Coronary artery (tissue), 2 donors: Measurements from ENCODE around the gene CD52.

Experiments used
- DNase-seq: peaks from one replicate; pipeline ENCODE4 v3.0.0-alpha.2; 2017; ENCODE audit warnings: low spot score
- H3K27ac ChIP-seq, 2 donors: fragments of 200-600 bp; sonication (generic); one replicate each; pipeline ENCODE4 v1.5.1; 2016 to 2019
- H3K4me3 ChIP-seq: fragments of 200-600 bp; sonication (generic); 2 replicates; pipeline ENCODE4 v1.5.1; 2016; ENCODE audit warnings: mild to moderate bottlenecking, moderate library complexity
- TF ChIP-seq, protein P1 (sequence below): fragments of 200-600 bp; sonication (generic); IDR thresholded peaks from one replicate; pipeline ENCODE4 v1.5.1; 2019; ENCODE audit warnings: antibody characterized with exemption

CD52 gene, protein sequence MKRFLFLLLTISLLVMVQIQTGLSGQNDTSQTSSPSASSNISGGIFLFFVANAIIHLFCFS

DNA sequence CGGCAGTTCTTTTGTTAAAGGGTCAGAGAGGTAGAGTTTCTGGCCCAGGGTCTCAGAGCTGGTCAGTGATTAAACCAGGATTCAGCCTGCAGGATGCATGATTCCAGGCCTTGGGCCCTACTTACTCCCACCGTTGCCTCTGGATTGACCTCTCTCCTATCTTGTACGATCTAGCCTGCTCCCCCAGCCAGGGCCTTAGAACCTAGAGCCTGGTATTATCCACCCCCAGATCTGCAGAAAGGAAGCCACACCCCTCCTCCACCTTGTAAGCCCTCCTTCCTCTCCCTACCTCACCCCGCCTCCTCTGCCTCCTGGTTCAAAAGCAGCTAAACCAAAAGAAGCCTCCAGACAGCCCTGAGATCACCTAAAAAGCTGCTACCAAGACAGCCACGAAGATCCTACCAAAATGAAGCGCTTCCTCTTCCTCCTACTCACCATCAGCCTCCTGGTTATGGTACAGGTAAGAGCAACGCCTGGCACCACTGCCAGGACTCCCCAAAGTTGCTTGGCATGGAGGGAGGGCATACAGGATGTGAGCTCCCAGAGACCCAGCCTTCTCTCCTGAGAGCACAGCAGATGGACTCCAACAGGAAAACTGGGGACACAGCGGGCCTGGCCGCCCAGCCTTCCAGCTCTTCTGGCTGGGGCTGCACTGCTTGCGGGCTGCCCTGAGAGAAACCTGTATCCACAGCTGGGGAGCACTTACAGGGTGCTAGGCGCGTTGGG is at the start of gene CD52:
Gene CD52 (plus strand): TSS at position 347 of the 726 bp plus-strand sequence. CDS start 60 bp downstream, at position 407.
- DNase-seq: no peak
- TF ChIP-seq, protein P1, sequence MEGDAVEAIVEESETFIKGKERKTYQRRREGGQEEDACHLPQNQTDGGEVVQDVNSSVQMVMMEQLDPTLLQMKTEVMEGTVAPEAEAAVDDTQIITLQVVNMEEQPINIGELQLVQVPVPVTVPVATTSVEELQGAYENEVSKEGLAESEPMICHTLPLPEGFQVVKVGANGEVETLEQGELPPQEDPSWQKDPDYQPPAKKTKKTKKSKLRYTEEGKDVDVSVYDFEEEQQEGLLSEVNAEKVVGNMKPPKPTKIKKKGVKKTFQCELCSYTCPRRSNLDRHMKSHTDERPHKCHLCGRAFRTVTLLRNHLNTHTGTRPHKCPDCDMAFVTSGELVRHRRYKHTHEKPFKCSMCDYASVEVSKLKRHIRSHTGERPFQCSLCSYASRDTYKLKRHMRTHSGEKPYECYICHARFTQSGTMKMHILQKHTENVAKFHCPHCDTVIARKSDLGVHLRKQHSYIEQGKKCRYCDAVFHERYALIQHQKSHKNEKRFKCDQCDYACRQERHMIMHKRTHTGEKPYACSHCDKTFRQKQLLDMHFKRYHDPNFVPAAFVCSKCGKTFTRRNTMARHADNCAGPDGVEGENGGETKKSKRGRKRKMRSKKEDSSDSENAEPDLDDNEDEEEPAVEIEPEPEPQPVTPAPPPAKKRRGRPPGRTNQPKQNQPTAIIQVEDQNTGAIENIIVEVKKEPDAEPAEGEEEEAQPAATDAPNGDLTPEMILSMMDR: no peak
- no peak within 1 kb of the TSS for H3K27ac ChIP-seq

DNA sequence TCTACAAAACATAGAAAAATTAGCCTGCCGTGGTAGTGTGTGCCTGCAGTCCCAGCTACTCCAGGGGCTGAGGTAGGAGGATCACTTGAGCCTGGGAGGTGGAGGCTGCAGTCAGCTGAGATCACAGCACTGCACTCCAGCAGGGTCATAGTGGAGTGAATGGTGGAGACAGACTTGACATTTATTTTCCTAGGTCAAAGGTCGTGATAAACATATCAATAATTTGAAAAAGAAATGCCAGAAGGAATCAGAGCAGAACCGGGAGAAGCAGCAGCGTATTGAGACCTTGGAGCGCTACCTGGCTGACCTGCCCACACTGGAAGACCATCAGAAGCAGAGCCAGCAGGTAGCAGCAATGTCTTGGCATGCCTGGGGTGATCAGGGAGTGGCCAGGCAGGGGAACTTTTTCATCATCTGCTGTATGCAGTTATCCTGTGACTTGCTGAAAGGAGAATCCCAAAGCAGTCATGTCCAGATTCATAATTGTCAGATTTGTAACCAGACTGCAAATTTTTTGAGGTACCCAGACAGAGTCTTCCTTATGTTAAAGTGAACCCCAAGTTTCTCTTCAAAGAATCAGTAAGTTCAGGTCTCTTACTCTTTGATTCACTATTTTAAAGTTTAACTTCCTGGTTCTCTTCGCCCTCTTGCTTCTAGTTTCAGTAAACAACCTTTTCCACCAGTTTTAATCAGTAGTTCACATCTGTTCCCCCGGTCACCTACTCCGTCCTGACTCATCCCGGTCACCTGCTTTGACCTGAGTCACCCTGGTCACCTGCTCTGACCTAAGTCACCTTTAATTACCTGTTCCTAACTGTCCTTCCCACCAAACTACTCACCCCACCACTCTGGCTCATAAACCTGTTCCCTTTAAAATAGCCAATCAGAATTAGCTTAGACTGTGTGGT is 49.2 kb upstream of the CD52 start:
- DNase-seq: no peak
- TF ChIP-seq, protein P1: no peak

More for the DNA sequence above, at the start of gene CD52:
- H3K4me3 ChIP-seq: no peak within 1 kb of the TSS

DNA sequence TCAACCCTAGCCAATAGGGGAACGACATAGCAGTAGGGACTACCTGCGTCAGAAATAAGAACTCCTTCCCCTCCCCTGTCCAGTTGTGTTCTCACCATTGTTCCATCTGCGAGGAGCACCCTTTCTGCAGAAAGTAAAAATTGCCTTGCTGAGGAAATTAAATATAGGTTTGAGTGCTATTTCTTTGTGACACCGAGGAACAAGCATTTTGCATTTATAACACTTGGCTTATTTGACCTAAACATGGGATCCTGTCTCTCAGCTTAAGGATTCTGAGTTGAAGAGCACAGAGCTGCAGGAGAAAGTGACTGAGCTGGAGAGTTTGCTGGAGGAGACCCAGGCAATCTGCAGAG is 48.6 kb upstream of the CD52 start:
- Histone ChIP-seq H3K4me3 (no peak overlapping the region), H3K27ac (no peak overlapping the region)
- DNase-seq: no peak
- TF ChIP-seq, protein P1: no peak

More for the DNA sequence above, 49.2 kb upstream of the CD52 start:
- Histone ChIP-seq H3K4me3 (no peak overlapping the region), H3K27ac (no peak overlapping the region)

DNA sequence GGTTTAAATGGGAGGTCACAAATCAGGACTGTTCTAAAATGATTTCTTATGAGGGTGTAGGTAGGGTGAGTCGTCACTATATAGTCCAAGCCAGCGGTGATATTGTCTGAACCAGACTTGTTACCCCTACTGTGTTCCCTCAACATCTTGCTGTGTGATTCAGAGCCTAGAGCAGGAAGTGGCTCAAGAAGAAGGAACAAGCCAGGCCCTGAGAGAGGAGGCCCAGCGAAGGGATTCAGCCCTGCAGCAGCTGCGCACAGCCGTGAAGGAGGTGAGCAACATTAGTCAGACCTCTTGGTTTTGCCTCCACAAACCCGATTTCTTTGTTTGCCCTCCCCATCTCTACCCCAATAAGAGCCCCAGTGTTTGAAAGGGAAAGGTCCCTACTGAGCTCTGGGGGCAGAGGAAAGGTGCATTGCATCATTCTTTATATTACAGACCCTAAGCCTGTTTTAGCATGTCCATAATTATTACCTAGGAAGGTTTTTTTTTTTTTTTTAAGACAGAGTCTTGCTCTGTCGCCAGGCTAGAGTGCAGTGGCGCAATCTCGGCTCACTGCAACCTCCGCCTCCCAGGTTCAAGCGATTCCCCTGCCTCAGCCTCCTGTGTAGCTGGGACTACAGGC is 42.8 kb upstream of the CD52 start:
- Histone ChIP-seq H3K27ac (peak overlapping the region in 1 of 2 donors; percentile 100), H3K4me3 (no peak overlapping the region)
- no peak for DNase-seq
- TF ChIP-seq, protein P1: no peak

DNA sequence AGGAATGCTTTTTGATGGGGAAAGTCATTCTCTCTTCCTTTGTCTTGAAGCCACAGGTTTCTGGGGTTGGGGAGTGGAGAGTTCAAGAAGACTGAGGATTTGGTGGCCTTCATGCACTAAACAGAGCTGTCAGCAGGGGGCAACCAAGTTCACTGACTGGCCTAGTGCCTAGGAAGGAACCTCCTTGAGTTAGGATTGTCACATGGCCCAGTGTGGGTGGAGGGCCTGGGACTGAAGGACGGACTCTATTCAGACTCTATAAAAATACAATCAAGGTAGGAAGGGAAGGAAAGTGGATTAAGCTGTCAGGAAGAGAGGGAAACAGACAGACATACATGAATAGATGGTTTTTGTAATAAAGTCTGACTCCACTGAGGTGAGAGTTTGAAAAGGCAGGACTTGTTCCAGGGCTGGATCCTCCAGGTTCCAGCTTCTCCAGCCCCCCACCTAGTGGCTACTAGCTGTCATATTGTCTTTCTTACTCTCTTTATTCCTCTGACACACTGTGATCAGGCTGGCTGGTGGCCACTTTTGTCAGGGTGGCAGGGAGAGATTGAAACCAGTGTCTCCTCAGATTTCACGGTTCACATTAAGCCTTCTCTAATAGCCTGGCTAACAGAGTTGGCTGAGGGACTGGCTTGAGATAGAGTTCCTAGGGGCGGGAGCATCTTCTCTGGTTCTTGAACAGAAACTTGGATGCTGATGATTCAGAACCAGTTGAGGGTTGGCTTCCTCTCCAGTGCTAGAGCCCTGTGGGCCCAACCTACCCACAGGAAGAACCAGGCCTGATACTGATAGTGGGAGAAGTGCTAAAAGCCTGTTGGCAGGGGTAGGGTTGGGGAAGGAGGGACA is 42.0 kb upstream of the CD52 start:
- H3K27ac ChIP-seq: peak overlapping the region; percentile 59 to 100
- TF ChIP-seq, protein P1: peak; percentile 80
- DNase-seq: peak; percentile 90
- peak overlapping the region; percentile 46 for H3K4me3 ChIP-seq

DNA sequence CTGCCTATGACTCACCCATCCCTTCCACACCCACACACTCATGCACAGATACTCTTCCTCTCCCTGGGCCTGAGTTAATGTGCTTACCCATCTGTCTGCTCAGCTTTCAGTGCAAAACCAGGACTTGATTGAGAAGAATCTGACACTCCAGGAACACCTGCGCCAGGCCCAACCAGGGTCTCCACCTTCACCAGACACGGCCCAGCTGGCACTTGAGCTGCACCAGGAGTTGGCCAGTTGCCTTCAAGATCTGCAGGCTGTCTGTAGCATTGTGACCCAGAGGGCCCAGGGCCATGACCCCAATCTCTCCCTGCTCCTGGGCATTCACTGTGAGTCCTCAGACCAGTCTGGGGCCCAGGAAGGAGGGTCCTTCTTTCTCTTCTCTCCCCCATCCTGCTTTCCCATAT is 41.3 kb upstream of the CD52 start:
- TF ChIP-seq, protein P1: no peak
- H3K27ac ChIP-seq: peak overlapping the region; percentile 59 to 100
- no peak for DNase-seq
- H3K4me3 ChIP-seq: no peak overlapping the region
